ENCODE data around the gene UBR3.

Gene UBR3

DNA sequence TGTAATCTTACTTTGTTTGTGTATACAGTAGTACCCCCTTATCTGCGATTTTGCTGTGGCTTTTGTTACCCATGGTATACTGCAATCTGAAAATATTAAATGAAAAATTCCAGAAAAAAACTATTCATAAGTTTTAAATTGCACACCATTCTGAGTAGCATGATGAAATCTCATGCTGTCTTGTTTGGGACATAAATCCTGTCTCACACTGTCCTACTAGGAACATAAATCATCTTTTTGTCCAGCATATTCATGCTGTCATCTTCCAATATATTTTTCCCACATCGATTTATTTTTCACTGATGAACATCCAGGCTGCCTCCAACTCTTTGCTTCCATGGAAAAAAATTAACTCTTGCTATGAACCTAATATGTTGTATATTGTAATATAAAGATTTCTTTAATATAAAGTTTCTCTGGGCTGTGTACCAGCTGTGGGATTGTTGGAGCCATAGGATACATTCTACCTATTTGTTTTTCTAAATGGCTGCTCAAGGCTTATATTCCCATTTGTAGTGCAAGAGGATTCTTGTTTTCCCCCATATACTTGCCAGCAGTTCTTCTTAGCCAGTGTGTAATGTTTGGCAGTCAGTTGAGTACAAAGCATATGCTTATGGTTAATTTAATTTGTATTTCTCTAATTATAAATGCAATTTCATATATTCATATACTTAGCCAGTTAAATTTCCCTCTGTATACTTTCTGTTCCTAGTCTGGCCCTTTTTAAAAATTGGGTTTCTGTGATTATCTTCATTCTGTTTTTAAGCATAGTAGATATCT is 236.4 kb downstream of the UBR3 start:
- ATAC-seq (ENCODE audit: low read depth): no peak

DNA sequence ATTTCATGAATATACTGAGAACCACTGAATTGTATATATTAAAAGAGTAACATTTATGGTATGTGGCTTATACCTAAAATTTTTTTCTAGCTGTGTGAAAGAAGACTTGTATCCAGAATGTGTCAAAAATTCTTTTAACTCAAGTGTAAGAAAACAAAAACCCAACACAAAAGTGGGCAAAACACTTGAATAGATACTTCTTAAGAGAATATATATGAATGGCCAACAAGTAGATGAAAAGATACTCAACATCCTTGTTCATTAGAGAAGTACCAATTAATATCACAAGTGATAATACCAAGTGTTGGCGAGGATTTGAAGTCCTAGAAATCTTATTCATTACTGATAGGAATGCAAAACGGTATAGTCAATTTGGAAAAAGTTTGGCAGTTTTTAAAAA is 243.5 kb downstream of the UBR3 start:
- TF ChIP-seq, protein P1, sequence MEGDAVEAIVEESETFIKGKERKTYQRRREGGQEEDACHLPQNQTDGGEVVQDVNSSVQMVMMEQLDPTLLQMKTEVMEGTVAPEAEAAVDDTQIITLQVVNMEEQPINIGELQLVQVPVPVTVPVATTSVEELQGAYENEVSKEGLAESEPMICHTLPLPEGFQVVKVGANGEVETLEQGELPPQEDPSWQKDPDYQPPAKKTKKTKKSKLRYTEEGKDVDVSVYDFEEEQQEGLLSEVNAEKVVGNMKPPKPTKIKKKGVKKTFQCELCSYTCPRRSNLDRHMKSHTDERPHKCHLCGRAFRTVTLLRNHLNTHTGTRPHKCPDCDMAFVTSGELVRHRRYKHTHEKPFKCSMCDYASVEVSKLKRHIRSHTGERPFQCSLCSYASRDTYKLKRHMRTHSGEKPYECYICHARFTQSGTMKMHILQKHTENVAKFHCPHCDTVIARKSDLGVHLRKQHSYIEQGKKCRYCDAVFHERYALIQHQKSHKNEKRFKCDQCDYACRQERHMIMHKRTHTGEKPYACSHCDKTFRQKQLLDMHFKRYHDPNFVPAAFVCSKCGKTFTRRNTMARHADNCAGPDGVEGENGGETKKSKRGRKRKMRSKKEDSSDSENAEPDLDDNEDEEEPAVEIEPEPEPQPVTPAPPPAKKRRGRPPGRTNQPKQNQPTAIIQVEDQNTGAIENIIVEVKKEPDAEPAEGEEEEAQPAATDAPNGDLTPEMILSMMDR (IDR thresholded peaks at IDR 0.05; ENCODE audit: poor library complexity, severe bottlenecking): no peak
- no peak for ATAC-seq (ENCODE audit: low read depth)
- Histone ChIP-seq H3K36me3 (ENCODE audit: low read depth) (peaks cover 17% of the 10 kb centered on the region), H3K4me3 (ENCODE audit: severe bottlenecking) (no peak overlapping the region), H3K27me3 (ENCODE audit: insufficient read depth, poor library complexity, severe bottlenecking) (no peaks in the 10 kb centered on the region), H3K9me3 (ENCODE audit: severe bottlenecking) (no peaks in the 10 kb centered on the region), H3K27ac (ENCODE audit: poor library complexity, severe bottlenecking) (no peak overlapping the region), H3K4me1 (ENCODE audit: insufficient read depth, poor library complexity, severe bottlenecking) (peaks cover 14% of the 10 kb centered on the region)
- DNase-seq (ENCODE audit: low spot score): no peak

More for the DNA sequence above, 236.4 kb downstream of the UBR3 start:
- Histone ChIP-seq H3K4me3 (ENCODE audit: severe bottlenecking) (no peak overlapping the region), H3K27me3 (ENCODE audit: insufficient read depth, poor library complexity, severe bottlenecking) (no peaks in the 10 kb centered on the region), H3K27ac (ENCODE audit: poor library complexity, severe bottlenecking) (no peak overlapping the region), H3K9me3 (ENCODE audit: severe bottlenecking) (peaks cover 2% of the 10 kb centered on the region), H3K36me3 (ENCODE audit: low read depth) (peaks cover 10% of the 10 kb centered on the region), H3K4me1 (ENCODE audit: insufficient read depth, poor library complexity, severe bottlenecking) (no peaks in the 10 kb centered on the region)
- TF ChIP-seq, protein P1 (IDR thresholded peaks at IDR 0.05; ENCODE audit: poor library complexity, severe bottlenecking): no peak
- DNase-seq (ENCODE audit: low spot score): no peak

DNA sequence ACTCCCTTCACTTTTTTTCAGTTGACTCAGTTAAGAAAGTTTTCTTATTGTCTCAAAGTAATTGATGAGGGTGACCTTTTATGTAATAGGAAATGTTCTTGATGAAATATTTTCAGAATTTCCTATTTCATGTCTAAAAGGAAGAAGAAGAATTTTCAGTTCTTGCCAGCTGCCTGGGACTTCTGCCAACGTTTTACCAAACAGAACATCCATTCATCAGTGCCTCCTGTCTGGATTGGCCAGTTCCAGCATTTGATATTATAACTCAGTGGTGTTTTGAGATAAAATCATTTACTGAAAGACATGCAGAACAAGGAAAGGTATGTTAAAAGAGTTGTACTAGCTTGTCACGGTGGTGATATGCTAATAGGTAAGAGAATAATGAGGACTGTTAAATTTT is 246.0 kb downstream of the UBR3 start:
- Histone ChIP-seq H3K27me3 (ENCODE audit: insufficient read depth, poor library complexity, severe bottlenecking) (no peaks in the 10 kb centered on the region), H3K36me3 (ENCODE audit: low read depth) (peaks cover 17% of the 10 kb centered on the region), H3K9me3 (ENCODE audit: severe bottlenecking) (no peaks in the 10 kb centered on the region), H3K4me3 (ENCODE audit: severe bottlenecking) (no peak overlapping the region), H3K4me1 (ENCODE audit: insufficient read depth, poor library complexity, severe bottlenecking) (peaks cover 14% of the 10 kb centered on the region), H3K27ac (ENCODE audit: poor library complexity, severe bottlenecking) (peak overlapping the region; percentile 42)
- TF ChIP-seq, protein P1 (IDR thresholded peaks at IDR 0.05; ENCODE audit: poor library complexity, severe bottlenecking): no peak
- ATAC-seq (ENCODE audit: low read depth): peak; percentile 42; the same call in 2 of the 3 replicates
- DNase-seq (ENCODE audit: low spot score): no peak

DNA sequence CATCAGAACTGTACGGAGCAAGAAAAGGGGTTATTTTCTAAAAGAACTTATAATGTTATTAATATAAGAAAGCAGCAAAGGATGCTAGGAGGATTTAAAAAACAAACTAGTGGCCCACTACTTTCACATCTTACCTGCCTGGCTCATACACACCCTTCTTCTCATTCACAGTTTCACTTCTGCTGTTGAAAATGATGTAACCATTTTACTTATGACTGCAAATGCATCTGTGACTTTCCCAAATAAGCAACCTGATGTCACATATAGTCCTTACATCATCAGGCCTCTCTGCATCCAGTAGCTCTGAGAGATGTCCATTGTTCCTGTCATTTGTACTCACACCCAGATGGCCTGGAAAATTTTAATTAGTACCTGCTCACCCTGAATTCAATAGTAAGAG is 248.9 kb downstream of the UBR3 start:
- Histone ChIP-seq H3K27me3 (ENCODE audit: insufficient read depth, poor library complexity, severe bottlenecking) (no peaks in the 10 kb centered on the region), H3K9me3 (ENCODE audit: severe bottlenecking) (no peaks in the 10 kb centered on the region), H3K36me3 (ENCODE audit: low read depth) (peaks cover 15% of the 10 kb centered on the region), H3K27ac (ENCODE audit: poor library complexity, severe bottlenecking) (no peak overlapping the region), H3K4me3 (ENCODE audit: severe bottlenecking) (no peak overlapping the region), H3K4me1 (ENCODE audit: insufficient read depth, poor library complexity, severe bottlenecking) (peaks cover 14% of the 10 kb centered on the region)
- no peak for ATAC-seq (ENCODE audit: low read depth)
- DNase-seq (ENCODE audit: low spot score): no peak
- TF ChIP-seq, protein P1 (IDR thresholded peaks at IDR 0.05; ENCODE audit: poor library complexity, severe bottlenecking): no peak

Measured in RWPE2 (cell line).